ENCODE results near the gene PGLYRP3. TPM values are rescaled to one million over a fixed set of nuclear protein-coding genes. Genes with fewer than 3 reads are reported as not detected.

PGLYRP3 gene
- total RNA-seq, 1 donor from 2014 or later, result not detected

DNA sequence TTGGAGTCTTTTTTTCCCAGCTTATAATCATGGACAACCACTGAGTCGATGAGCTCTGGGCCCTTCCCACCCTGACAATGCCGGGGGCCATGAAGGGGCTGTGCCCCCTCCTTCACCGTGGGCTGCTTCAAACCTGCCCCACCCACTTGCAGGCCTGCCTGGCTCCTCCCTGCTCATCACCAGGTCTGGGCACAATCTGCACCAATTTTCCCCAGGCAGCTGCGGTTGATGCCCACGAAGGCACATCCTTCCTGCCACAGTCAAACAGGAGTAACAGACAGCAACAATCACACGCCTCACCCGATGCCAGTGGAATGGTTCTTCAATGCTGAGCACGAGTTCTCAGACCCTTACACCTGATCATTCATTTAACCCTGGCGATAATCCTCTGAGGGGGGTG lies 18.9 kb downstream of the PGLYRP3 start:
- no peak overlapping the region for H3K4me2 ChIP-seq (ENCODE audit: low read length)
- no peaks in the 10 kb centered on the region for H3K79me2 ChIP-seq (ENCODE audit: insufficient read depth, low read length)
- Mint-ChIP-seq H3K27ac (ENCODE audit: unreplicated experiment) (no peak overlapping the region), H3K9me3 (ENCODE audit: unreplicated experiment) (no peaks in the 10 kb centered on the region), H3K4me3 (ENCODE audit: unreplicated experiment) (no peak overlapping the region), H3K27me3 (ENCODE audit: low read depth, unreplicated experiment) (peaks cover 15% of the 10 kb centered on the region), H3K36me3 (ENCODE audit: low read depth, unreplicated experiment) (no peaks in the 10 kb centered on the region), H3K4me1 (ENCODE audit: low read depth, unreplicated experiment) (no peaks in the 10 kb centered on the region)
- no peaks in the 10 kb centered on the region for H3K27me3 ChIP-seq (ENCODE audit: insufficient read depth, low read length)
- DNase-seq (ENCODE audit: low read depth), result no peak
- no peak for FAIRE-seq
- H3K4me3 ChIP-seq (ENCODE audit: insufficient read depth, low read depth, low read length), result no peak overlapping the region
- H4K20me1 ChIP-seq (ENCODE audit: insufficient read depth, low read length), result no peaks in the 10 kb centered on the region
- no peaks in the 10 kb centered on the region for H3K9me3 ChIP-seq (ENCODE audit: insufficient read depth, low read depth, low read length)
- H2AFZ ChIP-seq (ENCODE audit: low read depth, low read length), result no peak overlapping the region
- H3K36me3 ChIP-seq (ENCODE audit: insufficient read depth, low read length), result no peaks in the 10 kb centered on the region
- H3K4me1 ChIP-seq (ENCODE audit: insufficient read depth, low read length), result no peaks in the 10 kb centered on the region
- no peak overlapping the region for H3K9ac ChIP-seq (ENCODE audit: low read length)
- H3K27ac ChIP-seq (ENCODE audit: low read depth, low read length), result no peak overlapping the region
- TF ChIP-seq EZH2 (IDR thresholded peaks at IDR 0.05; ENCODE audit: insufficient read depth, low read length), result no peak
- TF ChIP-seq, protein P1, sequence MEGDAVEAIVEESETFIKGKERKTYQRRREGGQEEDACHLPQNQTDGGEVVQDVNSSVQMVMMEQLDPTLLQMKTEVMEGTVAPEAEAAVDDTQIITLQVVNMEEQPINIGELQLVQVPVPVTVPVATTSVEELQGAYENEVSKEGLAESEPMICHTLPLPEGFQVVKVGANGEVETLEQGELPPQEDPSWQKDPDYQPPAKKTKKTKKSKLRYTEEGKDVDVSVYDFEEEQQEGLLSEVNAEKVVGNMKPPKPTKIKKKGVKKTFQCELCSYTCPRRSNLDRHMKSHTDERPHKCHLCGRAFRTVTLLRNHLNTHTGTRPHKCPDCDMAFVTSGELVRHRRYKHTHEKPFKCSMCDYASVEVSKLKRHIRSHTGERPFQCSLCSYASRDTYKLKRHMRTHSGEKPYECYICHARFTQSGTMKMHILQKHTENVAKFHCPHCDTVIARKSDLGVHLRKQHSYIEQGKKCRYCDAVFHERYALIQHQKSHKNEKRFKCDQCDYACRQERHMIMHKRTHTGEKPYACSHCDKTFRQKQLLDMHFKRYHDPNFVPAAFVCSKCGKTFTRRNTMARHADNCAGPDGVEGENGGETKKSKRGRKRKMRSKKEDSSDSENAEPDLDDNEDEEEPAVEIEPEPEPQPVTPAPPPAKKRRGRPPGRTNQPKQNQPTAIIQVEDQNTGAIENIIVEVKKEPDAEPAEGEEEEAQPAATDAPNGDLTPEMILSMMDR (IDR thresholded peaks at IDR 0.05; ENCODE audit: insufficient read depth, low read depth, low read length), result no peak

DNA sequence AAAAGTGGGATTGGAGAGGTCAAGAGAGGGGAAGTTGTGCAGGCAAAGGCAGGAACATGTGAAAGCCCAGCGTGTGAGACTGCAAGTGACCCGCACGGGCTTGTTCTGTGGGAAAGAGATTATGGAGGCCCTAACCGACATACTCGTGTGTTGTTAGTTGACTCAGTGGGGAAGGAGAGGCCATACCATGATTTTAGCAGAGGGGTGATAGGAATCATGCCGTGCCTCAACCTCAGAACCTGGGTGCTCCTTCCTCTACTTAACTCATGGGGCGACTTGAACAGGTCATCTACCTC lies 19.3 kb downstream of the PGLYRP3 start:
- H3K4me1 Mint-ChIP-seq (ENCODE audit: low read depth, unreplicated experiment), result no peaks in the 10 kb centered on the region
- H3K27ac Mint-ChIP-seq (ENCODE audit: unreplicated experiment), result no peak overlapping the region
- TF ChIP-seq, protein P1 (IDR thresholded peaks at IDR 0.05; ENCODE audit: insufficient read depth, low read depth, low read length), result no peak
- TF ChIP-seq EZH2 (IDR thresholded peaks at IDR 0.05; ENCODE audit: insufficient read depth, low read length), result no peak

GRCh38 chr1:153292740-153293479 lies 19.8 kb downstream of the PGLYRP3 start:
- H3K79me2 ChIP-seq (ENCODE audit: insufficient read depth, low read length), result no peaks in the 10 kb centered on the region
- FAIRE-seq, result no peak
- no peaks in the 10 kb centered on the region for H3K36me3 Mint-ChIP-seq (ENCODE audit: low read depth, unreplicated experiment)

More for the DNA sequence above, 19.3 kb downstream of the PGLYRP3 start:
- H4K20me1 ChIP-seq (ENCODE audit: insufficient read depth, low read length), result no peaks in the 10 kb centered on the region
- DNase-seq (ENCODE audit: low read depth), result no peak
- Mint-ChIP-seq H3K4me3 (ENCODE audit: unreplicated experiment) (no peak overlapping the region), H3K36me3 (ENCODE audit: low read depth, unreplicated experiment) (no peaks in the 10 kb centered on the region), H3K9me3 (ENCODE audit: unreplicated experiment) (no peaks in the 10 kb centered on the region), H3K27me3 (ENCODE audit: low read depth, unreplicated experiment) (peaks cover 15% of the 10 kb centered on the region)
- no peaks in the 10 kb centered on the region for H3K79me2 ChIP-seq (ENCODE audit: insufficient read depth, low read length)
- H2AFZ ChIP-seq (ENCODE audit: low read depth, low read length), result no peak overlapping the region
- H3K36me3 ChIP-seq (ENCODE audit: insufficient read depth, low read length), result no peaks in the 10 kb centered on the region
- H3K4me2 ChIP-seq (ENCODE audit: low read length), result no peak overlapping the region
- no peak for FAIRE-seq
- no peaks in the 10 kb centered on the region for H3K9me3 ChIP-seq (ENCODE audit: insufficient read depth, low read depth, low read length)
- no peak overlapping the region for H3K4me3 ChIP-seq (ENCODE audit: insufficient read depth, low read depth, low read length)
- H3K9ac ChIP-seq (ENCODE audit: low read length), result no peak overlapping the region
- no peak overlapping the region for H3K27ac ChIP-seq (ENCODE audit: low read depth, low read length)
- H3K27me3 ChIP-seq (ENCODE audit: insufficient read depth, low read length), result no peaks in the 10 kb centered on the region
- no peaks in the 10 kb centered on the region for H3K4me1 ChIP-seq (ENCODE audit: insufficient read depth, low read length)

More at GRCh38 chr1:153292740-153293479, 19.8 kb downstream of the PGLYRP3 start:
- H3K36me3 ChIP-seq (ENCODE audit: insufficient read depth, low read length), result no peaks in the 10 kb centered on the region
- H3K4me1 ChIP-seq (ENCODE audit: insufficient read depth, low read length), result no peaks in the 10 kb centered on the region
- H3K9me3 ChIP-seq (ENCODE audit: insufficient read depth, low read depth, low read length), result no peaks in the 10 kb centered on the region
- peaks cover 15% of the 10 kb centered on the region for H3K27me3 Mint-ChIP-seq (ENCODE audit: low read depth, unreplicated experiment)
- no peak overlapping the region for H3K4me3 ChIP-seq (ENCODE audit: insufficient read depth, low read depth, low read length)
- H4K20me1 ChIP-seq (ENCODE audit: insufficient read depth, low read length), result no peaks in the 10 kb centered on the region
- H3K27me3 ChIP-seq (ENCODE audit: insufficient read depth, low read length), result no peaks in the 10 kb centered on the region
- H3K9ac ChIP-seq (ENCODE audit: low read length), result no peak overlapping the region
- H3K4me3 Mint-ChIP-seq (ENCODE audit: unreplicated experiment), result no peak overlapping the region
- no peaks in the 10 kb centered on the region for H3K4me1 Mint-ChIP-seq (ENCODE audit: low read depth, unreplicated experiment)
- H3K27ac ChIP-seq (ENCODE audit: low read depth, low read length), result no peak overlapping the region
- no peak for DNase-seq (ENCODE audit: low read depth)
- no peak overlapping the region for H2AFZ ChIP-seq (ENCODE audit: low read depth, low read length)
- TF ChIP-seq, protein P1 (IDR thresholded peaks at IDR 0.05; ENCODE audit: insufficient read depth, low read depth, low read length), result no peak
- TF ChIP-seq EZH2 (IDR thresholded peaks at IDR 0.05; ENCODE audit: insufficient read depth, low read length), result no peak
- no peak overlapping the region for H3K4me2 ChIP-seq (ENCODE audit: low read length)
- no peak overlapping the region for H3K27ac Mint-ChIP-seq (ENCODE audit: unreplicated experiment)
- no peaks in the 10 kb centered on the region for H3K9me3 Mint-ChIP-seq (ENCODE audit: unreplicated experiment)
